NCI-H82 treated with DMSO at 0.1 percent for 48 hours (cell line): Measurements from ENCODE around the gene FITM2.
"Not testable (repeated sequence)": the region's sequence is repeated elsewhere in the genome, so short reads cannot be mapped to it uniquely, and the experiment has no call there.

ENCODE experiments used
- DNase-seq: peaks from one replicate; lab custom pipeline; 2025; ENCODE audit not compliant: unreplicated experiment; lab: John Stamatoyannopoulos, UW

Gene FITM2

DNA sequence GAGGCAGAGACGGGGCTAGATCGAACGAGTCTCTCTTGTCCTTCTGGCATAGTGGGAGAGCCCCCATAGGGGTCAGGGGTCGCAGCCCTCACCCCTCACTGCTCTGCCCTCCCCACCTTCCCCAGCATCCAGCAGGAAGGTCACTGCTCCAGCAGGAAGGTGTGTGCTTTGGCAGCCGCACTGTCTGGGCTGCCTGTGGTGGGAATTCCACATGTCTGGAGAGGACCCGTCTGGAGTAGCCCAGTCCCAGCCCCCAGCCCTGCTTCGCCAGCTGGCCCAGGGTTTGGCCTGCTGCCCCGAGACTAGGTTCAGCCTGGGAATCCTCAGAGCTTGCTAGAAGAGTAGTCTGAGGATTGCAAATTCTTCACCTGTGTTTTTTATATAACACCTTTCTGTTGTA, 23.3 kb upstream of the FITM2 start:
- DNase-seq: no peak

DNA sequence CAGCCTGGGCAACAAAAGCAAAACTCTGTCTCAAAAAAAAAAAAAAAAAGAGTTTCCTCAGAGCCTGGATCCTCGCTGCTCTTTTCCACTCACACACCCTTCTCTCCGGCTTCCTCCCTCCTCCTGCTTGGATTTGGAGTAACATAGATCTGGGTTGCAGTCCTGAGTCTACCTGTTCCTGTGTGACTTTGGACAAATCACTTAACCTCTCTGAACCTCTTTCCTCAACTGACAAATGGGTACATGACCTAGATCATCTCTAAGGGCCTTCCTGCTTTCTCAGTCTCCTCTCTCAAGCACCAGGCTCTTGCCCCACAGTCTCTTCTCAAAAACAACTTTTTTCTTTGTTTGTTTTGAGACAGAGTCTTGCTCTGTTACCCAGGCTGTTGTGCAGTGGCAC, 20.2 kb upstream of the FITM2 start:
- DNase-seq: no peak

DNA sequence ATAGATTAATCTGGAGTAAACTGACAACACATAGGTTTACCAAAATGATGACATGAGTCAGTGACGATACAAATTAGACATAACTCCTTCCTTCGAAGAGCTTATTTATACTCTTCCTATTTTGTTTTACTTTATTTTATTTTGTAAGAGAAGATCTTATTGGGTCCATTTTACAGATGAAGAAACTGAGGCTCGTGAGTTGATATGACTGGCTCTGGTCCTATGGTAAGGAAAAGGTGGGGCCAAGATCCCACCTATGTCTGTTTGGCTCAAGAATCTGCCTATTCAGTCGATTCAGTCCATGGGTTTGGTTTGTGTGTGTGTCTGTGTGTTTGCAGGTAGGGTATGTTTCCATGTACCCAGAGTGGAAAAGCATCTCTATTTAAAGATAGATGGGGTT, 17.4 kb upstream of the FITM2 start:
- DNase-seq: no peak

DNA sequence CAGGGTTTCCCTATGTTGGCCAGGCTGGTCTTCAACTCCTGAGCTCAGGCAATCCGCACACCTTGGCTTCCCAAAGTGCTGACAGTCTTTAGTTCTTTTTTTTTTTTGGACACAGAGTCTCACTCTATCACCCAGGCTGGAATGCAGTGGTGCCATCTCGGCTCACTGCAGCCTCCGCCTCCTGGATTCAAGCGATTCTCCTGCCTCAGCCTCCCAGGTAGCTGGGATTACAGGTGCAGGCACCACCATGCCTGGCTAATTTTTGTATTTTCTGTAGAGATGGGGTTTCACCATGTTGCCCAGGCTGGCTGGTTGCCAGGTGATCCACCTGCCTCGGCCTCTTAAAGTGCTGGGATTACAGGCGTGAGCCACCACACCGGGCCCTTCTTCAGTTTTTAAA, 16.7 kb upstream of the FITM2 start:
- not testable (repeated sequence) for DNase-seq

DNA sequence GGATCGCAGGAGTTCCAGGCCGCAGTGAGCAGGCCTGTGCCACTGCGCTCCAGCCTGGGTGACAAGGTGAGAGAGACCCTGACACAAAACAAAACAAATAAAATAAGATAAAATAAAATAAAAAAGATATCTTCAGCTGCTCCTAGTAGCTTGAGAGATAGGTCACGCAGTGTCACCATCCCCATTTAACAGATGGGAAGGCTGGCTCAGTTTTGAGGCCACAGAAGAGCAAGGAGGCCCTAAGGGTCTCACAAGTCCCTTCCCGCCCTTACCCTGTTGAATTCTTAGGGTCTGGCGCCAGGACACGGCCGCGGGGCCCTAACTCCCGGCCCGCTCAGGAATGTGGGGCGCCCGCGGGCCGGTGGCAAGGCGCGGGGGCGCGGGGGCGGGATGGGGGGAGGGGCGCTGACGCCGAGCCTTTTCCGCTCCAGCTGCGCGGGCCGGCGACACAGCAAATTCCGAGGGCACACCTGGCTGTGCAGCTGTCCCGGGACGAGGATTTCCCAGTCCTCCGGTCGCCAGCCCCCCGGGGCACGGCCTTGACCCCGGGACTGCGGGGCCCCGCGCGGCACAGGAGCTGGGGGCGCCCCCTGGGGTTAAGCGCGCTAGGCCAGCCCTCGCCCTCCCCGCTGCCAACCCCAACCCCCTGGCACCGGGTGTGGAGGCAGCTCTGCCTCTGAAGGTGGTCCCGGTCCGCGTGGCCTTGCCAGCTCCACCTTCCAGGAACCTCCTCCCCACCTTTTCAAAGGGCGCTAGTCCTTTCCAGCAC, 15.6 kb upstream of the FITM2 start:
- DNase-seq: no peak

DNA sequence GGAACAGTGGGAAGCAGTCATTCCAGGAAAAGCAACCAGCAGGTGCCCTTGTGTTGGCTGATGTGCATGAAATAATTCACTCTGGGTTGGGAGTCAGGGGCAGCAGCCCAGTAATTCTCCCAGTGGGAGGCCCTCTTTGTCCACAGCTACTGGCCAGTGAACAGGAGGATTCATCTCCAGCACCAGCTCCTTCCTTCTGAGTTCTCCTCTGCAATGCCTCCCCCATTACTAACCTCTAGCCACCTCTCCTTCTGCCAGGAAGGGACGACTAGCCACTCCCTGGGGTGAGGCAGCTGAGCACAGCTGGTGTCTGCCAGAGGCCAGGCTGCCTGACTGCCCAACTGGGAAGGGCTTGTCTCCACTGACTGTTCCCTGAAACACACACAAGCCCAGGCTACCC, 13.3 kb upstream of the FITM2 start:
- DNase-seq: no peak

DNA sequence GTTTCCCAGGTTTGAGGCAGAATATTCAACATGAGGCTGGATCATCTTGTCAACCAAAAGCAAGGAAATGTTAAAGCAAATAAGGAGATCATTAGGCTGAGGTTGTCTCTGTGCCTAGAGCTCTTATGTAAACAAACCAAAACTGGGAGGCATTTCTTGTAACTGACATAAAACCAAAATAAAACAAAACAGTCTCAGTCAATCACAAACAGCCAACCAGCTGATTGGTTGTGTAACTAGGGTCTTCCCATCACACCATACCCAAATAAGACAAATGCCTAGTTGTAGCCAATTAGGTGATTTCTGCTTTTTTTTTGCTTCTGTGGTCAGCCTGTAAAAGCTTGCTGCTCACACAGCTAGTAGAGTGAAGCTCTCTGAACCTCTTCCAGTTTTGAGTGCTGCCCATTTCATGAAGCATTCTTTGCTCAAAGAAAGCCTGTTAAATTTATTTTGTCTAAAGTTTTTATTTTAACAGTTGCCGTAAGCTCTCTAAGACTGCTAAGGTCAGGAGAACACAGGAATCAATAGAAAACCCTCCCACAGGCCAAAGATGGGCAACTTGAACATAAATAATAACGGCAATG, 8.9 kb upstream of the FITM2 start:
- no peak for DNase-seq

DNA sequence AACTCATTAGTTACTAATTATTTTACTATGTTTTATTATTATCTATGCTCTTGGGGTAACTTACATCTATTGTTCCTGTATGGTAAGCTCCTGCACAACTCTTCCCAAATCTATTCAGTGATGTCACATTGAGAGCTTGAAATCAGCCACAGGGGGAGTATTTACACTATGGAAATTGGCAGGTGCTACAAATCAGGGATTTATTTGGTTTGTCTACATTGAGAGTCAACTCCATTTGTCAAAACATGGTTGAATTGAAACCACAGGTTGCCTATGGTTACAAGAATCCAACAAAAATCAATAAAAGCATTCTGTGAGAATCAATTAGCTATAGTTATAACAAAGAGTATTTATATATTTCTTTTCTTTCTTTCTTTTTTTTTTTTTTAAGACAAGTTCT, 3.9 kb upstream of the FITM2 start:
- no peak for DNase-seq

DNA sequence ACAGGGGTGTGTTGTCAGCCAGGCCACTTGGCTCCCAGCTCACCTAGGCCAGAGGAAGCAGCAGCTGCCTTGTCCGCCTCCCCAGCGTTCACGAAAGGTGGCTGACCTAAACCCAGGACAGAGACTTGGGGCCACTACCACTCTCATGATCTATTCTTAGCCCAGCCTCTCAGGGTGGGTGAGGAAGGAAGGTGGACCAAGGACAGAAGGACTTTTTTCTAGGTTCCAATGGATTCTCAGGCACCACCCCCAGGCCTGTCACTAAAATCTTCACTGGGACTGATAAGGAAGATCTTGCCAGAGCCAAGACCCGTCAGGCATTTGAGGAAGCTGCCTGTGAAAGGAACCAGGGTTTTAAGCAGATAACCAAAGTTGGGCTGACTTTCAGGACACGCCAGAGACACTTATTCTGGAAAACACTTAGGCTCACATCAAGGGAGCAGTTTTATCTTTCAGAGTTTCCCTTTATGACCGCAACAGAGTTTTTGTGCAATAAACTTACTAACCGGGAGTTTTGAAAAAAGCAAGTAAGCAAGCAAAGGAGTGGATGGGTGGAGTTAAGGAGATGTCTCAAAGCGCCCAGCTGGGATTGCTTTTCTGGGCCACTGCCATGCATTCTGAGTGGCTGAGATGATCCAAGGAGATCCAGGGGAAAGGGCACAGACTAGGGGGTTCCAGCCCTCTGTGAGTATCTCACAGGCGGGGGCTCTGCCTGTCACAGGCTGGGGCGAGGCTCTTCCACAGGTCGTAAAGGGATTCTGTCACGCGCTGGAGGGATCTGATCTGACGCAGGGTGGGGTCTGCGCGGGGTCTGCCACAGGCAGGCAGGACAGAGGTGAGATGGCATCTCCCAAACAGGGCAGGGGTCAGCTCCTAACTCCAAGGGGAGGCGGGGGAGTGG, 989 bp downstream of the FITM2 start:
- no peak for DNase-seq

DNA sequence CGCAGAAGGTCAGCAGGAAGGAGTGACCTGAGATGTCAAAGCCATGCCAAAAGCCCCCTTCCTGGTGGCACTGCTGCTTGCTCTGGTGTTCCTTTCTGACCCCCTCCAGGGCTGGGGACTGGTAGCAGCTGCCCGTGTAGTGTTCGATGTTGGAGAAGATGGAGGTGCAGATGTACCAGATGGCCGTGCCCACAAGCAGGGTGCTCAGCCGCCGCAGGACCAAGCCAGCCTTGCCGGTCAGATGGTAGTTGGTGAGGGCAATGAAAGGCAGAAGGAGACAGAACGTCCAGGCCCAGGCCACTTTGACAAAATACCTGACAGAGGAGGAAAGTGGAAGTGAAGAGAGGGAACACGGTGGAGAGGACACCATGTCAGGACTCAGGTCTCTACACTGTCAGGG, 4.1 kb downstream of the FITM2 start:
- DNase-seq: no peak

DNA sequence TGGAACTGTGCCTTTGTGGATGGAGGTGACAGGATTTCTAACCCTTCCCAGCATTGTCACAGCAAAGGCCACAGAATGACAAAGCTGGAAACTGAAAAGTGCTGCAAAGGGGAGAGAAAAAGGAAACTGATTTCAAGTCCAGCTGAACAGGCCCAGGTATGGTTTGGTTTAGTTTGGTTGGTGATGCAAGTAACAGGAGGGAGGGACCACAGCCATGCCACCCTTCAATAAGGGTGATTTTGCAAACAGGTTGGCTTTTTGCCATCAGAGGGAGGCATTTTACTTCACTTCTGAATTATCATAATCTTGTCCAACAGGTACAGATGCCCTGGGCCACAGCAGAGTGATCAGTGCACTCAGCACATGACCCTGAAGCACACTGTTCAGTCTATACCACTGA, 6.6 kb downstream of the FITM2 start:
- DNase-seq: no peak

DNA sequence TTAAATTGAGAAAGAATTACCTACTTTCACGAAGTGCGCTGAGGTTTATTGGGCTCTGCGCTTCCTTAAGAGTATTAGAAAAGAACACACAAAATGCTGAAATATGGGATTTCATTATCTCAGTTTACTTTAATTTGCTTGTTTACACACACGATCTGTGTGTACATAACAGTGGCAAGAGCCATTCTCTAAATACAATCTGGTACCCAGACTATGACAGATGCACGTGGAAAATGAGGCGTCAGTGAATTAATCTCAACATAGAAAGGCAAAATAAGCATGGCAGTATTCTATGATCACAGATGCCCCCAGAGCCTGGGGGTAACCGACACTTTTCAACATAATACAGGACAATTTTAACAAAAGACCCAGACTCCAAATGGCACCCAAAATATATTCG, 8.3 kb downstream of the FITM2 start:
- DNase-seq: no peak

DNA sequence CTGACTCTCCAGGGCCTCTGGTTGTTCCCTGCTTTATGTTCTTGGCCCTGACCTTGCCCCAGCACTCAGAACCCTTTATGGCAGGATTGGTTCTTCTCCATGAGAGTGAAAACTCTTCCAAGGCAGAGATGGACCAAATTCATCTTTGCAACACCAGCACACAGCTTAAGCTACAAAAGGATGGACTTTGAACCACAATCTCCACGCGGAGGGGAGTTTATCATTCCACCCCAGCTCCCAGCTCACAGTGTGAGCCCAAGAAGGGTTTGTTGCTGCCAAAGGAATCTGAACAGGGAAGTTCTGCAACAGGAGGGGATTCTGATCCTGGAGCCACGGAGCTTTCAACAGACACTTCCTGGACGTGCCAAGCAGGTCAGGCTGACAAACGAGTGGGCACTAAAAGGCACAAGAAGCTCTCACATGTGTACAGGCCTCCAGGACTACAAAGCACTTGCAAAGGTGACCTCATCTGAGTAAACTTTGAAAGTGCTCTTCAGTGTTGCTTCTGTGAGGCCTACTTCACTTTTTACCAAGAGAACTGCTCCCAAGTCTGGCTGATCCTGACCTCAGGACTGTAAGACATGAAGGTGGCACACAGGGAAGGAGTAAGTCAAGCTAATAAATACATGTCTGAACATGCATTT, 8.9 kb downstream of the FITM2 start:
- DNase-seq: no peak

DNA sequence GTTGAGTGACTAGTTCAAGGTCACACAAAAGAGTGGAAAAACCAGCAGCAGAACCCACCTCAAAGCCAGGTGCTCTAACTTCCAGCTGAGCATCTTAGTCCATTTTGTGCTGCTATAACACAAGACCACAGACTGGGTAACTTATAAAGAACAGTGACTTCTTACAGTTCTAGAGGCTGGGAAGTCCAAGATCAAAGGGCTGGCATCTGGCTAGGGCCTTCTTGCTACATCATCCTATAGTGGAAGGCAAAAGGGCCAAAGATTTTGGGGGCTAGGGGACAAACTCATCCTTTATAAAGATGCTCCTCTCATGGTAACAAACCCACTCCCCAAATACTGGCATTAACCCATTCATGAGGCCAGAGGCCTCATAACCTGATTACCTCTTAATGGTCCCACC, 9.7 kb downstream of the FITM2 start:
- no peak for DNase-seq

DNA sequence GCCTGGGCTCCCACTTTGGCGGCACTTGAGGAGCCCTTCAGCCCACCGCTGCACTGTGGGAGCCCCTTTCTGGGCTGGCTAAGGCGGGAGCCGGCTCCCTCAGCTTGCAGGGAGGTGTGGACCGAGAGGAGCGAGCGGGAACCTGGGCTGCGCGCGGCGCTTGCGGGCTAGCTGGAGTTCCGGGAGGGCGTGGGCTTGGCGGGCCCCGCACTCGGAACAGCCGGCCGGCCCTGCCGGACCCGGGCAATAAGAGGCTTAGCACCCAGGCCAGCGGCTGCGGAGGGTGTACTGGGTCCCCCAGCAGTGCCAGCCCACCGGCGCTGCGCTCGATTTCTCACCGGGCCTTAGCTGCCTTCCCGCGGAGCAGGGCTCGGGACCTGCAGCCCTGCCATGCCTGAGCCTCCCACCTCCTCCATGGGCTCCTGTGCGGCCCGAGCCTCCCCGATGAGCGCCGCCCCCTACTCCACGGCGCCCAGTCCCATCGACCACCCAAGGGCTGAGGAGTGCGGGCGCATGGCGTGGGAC, 11.9 kb downstream of the FITM2 start:
- not testable (repeated sequence) for DNase-seq

DNA sequence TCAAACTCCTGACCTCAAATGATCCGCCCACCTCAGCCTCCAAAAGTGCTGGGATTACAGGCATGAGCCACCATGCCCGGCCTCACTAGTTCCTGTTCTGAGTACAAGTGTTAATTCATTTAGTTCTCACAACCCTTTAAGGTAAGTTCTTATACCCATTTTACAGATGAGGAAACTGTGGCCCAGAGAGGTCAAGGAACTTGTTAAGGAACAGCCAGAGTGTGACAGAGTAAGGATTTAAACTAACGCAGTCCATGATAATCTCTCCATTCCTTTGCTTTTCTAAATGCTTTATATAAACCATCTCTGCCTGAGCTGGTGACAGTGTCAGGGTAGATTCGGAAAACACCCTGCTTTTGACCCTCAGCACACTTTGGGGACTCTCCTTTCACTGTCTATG, 13.3 kb downstream of the FITM2 start:
- DNase-seq: no peak

DNA sequence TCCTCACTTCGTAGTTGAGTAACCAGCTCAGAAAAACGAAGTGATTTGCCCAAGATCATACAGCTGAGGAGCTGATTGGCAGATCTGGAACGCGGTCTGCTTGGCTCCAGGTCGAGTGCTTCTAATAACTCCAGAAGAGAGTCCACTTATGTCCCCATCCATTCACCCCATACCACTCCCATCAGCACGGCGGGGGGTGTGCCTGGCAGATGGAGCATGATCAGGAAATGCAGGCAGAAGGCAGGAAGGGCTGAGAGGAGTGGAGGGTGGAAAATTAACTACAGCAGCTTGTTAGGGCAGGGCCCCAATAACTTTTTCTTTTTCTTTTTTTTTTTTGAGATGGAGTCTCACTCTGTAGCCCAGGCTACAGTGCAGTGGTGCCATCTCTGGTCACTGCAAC, 15.0 kb downstream of the FITM2 start:
- DNase-seq: no peak

DNA sequence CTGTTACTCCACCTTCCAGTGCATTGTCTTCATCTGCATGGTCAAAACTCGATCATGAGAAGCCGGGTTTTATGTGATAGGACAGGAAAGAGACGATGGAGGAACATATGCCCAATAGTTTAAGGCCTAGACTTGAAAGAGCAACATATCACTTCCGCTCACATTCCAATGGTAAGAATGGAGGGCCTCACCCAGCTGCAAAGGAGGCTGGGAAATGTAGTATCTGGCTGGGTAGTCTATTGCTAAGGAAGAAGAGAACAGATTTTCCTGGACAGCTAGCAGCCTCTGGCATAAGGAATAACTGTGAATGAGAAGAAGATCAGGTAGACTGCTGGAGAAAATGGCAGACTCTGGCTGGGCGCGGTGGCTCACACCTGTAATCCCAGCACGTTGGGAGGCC, 19.2 kb downstream of the FITM2 start:
- no peak for DNase-seq

DNA sequence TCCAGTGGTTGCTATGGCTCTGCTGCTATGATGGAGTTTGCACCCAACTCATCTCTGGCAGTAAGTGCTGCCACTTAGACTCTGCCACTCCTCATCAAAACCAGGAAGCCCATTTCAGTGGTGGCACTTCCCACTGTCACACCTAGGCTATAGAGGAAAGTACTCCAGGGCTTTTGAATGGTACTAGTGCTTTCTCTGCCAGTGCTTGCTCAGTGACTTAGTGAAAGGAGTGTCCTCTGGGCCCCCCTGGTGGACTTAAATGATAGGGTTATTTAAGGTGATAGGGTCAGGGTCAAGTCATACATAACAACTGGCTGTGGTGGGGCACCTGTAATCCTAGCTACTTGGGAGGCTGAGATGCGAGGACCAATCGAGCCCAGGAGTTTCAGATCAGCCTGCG, 22.8 kb downstream of the FITM2 start:
- DNase-seq: no peak

DNA sequence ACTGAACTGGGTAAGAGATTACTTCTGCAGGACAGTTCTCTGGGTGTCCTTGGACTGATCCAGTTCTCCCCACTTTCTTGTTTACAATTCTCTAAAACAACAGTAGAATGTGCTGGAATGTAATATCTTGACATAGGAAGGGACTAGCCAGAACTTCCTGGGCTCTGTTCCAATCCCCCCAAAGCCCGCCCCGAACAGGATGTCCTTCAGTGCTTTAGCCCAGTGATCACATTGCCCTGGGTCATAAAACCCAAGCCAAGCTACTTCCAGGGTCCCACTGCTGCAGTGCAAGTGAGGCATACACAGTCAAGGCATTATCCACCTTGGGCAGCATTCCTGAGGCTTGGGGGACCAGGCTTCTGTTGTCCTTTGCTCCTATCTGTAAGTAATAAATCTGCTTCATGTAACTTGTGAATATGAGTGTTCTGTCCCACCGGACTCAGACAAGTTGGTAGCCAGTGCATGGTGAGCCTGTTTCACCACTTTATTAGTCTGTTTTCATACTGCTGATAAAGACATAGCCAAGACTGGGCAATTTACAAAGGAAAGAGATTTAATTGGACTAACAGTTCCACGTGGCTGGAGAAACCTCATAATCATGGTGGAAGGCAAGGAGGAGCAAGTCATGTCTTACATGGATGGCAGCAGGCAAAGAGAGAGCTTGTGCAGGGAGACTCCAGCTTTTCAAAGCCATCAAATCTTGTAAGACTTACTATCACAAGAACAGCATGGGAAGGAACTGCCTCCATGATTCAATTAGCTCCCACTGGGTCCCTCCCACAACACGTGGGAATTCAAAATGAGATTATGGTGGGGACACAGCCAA, 23.5 kb downstream of the FITM2 start:
- no peak for DNase-seq
